HUDEP-2 (cell line): Measurements from ENCODE around the gene CAPS.
"Not testable (repeated sequence)": the region's sequence is repeated elsewhere in the genome, so short reads cannot be mapped to it uniquely, and the experiment has no call there.

Experiments
- DNase-seq, 76 experiments: peaks; one replicate each; lab custom pipeline; 2025; ENCODE audit not compliant: unreplicated experiment in 76 of 76; lab: John Stamatoyannopoulos, UW

Gene CAPS

DNA sequence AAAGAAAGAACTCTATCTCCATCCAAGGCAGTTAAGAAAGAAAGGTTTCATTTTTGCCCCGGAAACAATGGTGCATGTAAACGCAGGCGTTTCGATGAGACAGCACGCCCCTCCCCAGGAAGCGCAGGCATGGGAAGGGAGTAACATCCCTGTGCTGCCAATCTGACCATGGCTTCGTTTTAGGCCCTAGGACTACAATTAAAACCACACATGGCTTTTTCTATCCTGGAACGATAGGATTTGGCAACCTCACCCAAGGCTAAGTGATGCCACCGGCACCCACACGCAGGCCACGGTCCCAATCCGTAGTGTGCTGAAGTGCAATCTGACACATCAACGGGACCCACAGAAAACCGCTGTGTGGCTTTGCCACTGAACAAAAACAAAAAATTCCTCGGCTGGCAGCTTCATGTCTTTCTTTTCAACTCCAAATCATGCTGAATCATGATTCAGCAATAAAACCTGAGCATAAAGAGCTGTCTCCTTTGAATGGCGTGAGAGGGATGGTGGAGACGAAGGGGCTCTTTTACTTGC lies 39.7 kb downstream of the CAPS start:
- DNase-seq: no peak

DNA sequence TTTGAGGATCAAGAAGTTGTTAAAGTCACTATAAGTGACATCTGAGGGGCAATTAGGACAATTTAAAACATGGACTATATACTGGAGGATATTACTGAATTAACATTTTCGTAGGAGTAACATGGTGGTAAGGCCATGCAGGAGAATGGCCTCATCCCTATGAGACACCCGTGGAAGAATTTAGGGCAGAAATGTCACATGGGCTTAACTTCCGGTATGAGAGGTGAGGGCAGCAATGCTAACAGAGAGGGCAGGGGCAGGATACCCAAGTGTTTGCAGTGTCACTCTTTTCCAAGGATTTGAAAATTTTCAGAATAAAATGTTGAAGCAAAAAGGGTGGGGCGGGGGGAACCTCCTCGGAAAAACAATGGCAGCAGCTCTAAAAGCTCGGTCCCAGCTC lies 40.2 kb downstream of the CAPS start:
- DNase-seq: no peak

DNA sequence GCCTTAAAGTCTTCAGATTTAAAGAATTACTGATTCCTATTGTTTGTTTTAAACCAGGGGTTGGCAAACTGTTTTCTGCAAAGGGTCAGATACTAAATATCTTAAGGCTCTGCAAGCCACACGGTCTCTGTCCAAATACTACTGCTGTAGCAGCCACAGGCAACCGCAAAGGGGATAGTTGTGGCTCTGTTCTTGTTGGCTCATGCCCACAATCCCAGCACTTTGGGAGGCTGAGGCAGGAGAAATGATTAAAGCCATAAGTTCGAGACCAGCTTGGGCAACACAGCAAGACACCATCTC lies 41.5 kb downstream of the CAPS start:
- no peak for DNase-seq

DNA sequence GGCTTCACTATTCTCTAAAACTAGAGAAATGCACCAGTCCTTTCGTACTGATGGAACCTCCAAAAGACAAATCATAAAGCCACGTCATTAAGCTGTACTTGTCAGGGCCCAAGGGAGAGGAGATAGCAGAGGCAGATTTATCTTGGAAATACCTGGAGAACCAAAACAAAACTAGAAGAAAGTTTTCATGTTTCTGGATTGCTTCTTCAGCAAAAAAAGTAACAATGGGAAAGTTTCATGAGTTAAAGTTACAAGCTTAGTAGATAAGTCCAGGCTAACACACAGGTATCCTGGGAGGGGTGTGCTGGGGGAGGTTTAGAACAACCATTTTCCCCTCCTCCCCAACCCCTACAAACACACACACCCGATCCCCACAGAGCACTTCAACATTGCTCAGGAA lies 42.3 kb downstream of the CAPS start:
- no peak for DNase-seq

DNA sequence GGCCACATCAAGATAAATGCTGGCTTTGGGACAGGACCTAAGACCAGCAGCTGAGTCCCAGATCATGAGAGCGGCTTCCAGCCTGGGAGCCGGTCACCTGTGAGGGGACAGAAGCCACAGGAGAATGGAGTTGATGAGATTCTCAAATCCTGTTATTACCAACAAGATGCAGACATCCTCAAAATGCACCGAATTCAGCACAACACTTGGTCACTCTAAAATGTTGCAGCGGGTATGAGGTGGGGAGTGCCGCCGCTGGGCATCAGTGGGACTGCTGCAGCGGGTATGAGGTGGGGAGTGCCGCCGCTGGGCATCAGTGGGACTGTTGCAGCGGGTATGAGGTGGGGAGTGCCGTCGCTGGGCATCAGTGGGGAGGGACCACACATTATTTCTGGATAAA lies 42.7 kb downstream of the CAPS start:
- no peak for DNase-seq

DNA sequence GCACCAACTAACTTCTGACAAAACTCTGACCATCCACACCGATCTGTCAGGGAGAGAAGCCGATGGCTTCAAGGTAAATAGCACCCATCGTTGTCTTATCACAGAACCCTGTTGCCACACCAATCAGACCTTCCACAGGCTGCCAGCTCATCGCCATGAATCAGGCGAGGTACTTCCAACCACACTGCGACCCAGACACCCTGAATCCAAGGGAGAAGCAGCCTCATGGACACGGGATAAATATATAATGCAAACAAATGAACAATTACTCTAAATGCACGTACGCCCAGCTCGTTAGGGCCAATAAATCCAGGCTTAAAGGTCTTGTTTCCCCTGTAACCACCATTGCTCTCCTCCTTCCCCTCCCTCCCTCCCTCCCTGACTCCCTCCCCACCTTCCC lies 43.1 kb downstream of the CAPS start:
- DNase-seq: no peak

DNA sequence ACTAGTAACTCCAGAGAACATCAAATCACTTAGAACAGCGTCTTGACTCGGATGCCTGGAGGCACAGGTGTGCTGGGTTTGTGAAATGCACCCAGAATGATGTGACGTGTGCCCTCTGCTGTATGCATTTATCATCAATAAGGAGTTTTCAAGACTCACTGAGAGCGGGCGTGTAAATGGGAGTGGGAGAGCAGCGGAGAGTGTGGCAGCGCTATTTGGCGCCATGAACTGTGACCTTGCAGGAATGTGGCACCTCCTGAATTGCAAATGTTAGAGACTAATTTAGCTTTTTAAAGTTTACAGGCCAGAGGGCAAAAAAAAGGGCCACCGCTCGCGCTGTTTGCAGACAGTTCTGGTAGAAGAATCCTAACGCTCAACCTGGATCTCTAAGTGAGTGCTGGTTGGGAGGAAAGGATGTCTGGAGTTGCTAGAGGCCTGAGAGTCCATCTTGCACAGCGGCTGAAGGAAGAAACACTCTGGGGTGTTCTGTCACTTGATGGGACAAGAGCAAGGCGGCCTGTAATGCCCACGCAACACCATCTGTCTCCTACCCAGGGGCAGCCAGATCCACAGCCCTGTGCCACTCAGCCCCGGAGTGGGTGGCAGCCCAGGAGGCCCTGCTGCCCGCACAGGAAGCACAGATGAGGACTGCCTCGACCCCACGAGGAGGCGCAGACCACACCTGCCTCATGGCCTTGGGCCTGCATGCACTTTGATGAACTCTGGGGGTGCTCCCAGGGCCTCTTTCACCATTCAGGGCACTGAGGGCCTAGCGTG lies 44.2 kb downstream of the CAPS start:
- DNase-seq: no peak

DNA sequence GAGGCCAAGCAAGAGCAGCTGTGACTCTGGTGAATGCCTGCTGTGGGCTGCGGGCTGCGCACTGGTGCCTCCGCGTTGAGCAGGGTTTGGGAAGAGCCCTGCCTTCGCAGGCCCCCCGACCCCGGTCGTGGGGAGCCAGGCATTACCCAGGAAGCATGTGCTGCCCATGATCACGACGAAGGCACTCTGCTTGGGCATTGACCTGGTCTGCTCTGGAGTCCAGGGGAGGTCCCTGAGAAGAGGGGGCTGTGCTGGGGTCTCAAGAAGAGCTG lies 44.7 kb downstream of the CAPS start:
- no peak for DNase-seq

DNA sequence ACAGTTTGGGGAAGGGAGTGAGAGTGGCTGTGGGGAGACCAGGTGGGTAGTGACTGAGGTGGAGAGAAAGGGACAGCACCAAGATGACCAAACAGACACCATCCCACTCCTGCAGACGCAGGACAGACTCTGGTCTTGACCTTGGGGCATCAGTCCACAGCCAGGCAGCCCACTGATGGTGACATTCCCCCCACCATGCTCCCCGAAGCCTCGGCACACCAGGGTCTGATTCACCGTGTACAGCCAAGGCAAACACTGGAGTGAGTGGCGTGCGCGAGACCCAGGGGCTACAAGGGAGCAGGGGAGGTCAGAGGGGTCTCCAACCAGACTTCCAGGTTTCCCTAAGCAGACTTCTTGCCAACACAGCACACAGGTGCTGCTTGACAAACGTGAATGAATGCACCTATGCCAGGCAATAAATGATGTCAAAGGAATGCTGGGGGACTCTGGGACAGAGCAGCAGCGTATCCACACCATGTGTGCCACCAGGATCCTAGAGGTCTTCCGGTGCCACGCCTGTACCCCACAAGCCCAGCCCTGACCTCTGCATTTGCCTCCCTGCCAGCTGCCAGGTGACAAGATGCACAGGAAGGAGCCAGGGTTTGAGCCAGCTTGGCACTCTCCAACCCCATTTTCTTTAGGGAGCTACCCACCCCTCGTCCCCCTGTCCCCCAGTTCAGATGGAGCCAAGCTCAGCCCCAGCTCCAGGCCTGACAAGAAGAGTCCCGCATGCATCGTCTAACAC lies 45.4 kb downstream of the CAPS start:
- no peak for DNase-seq

DNA sequence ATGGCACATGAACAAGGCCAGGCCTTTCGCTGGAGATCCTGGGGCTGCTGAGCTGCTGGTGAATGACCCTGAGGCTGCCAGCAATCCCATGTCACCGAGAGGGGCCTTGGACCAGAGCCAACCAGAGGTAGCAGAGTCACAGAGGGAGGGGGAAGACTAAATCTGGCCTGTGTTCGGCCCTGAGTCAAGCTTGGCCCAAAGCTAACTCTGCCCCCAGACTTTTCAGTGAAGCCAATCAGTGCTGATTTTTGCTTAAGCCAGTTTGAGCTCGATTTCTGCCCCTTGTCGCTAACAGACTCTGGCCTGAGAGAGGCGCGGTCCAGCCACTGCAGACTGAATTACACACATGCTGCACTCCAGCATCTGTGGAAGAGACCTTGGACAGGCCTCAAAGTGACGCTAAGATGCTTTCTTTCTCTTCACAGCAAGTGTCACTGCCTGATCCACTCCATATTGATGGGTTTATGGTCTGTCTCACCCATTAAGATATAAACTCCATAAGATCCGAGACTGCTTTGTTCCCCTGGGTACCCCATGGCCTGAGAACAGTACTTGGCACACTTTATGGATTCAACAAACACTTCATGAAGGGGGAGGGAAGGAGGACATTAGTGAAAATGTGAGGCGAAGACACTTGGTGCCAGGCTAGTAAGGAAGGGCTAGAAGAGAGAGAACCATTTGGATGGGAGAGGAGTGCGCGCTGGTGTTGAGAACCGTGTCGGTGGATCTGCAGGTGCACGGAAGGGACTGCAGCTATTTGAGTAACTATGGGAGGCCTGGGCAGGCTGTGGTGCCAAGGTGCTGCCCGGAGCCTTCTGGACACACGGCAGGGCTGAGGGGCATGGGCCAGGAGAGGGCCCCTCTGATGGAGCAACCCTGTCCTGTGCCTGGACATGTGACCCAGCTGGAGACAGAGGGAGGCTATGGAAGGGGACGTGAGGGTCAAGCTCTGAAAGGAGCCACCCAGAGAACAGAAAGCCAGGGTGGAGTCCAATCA lies 46.2 kb downstream of the CAPS start:
- DNase-seq: no peak

DNA sequence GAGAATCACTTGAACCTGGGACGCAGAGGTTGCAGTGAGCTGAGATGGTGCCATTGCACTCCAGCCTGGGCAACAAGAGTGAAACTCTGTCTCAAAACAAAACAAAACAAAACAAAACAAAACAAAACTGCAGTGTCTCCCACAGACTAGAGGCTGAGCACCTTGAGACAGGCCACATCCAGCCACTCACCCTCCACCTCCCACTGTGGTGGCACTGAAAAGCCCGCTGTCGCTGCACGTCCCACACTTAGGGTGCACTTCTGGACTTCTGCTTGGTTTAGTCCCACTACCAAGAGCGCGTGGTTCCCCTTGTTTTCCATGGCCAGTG lies 47.6 kb downstream of the CAPS start:
- not testable (repeated sequence) for DNase-seq

DNA sequence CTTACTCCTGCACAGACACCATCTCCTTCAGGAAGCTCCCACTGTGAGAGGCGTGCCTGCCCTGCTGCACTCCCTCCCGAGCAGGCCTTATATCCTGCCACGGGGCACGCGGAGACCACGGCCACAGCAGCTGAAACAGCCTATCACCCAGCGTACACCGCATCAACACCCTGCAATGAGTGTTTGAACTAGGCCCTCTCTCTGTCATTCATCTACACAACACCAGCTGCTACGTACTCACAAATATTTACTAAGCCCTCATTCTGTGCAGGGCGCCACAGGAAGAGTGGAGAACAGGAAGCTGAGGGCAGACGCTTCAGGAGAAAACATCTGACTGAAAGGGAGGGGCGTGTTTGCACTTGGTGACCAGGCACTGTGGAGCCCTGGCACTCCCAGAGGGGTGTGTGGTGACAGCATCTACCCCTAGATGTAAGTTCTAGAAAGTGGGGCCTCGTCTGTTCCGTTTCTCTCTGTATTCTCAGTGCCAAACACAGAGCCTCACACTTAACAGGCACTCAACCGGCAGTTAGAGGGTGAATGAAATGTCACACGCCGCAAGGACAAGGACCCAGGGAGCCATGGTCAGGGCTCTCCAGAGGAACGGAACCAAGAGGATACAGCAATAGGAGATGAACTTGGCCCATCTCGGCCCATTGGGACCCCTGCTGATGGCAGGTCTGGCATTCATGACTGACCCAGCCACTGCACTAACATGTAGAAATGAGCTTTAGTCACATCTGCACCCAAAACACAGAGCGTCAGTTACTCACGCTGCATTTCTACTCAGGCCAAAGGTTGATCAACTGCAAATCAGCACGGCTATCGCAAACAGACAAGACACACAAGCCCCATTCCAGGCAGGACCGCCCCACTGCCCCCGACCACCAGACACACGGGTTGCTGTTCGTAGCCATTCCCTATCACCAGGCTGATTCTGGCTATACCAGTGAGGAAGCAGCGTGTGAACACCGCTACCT lies 48.2 kb downstream of the CAPS start:
- DNase-seq: peak in 2 of 76 experiments; percentile 16 to 22

DNA sequence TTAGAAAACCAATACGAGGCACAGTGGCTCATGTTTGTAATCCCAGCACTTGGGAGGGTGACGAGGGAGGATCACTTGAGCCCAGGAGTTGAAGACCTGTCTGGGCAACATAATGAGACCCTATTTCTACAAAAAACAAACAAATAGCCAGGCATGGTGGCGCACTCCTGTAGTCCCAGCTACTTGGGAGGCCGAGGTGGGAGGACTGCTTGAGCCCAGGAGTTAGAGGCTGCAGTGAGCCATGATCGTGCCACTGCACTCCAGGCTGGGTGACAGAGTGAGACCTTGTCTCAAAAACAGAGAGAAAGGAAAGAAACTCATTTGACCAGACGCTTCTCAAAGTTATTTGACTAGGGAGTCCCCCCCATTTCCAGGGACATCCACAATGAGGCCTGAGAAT lies 49.2 kb downstream of the CAPS start:
- DNase-seq: not testable (repeated sequence)

DNA sequence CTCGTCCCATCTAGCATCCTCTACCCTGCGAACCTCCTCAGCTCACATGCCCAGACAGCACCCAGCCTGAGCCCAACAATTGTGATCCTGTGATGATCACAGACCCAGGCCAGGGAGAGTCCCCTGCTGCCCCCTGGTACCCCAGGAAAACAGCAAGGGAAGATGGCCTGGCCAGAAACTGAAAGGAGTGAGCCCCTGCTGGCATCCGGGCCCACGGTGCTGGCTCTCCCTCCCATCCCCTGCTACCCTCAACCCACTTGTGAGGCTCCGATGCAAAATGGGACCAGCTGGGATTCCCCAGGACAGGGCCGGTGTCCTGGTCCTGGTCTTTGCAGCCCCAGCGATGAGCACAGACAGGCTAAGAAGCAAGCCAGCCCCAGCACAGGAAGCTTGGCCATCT lies 49.8 kb downstream of the CAPS start:
- DNase-seq: no peak

DNA sequence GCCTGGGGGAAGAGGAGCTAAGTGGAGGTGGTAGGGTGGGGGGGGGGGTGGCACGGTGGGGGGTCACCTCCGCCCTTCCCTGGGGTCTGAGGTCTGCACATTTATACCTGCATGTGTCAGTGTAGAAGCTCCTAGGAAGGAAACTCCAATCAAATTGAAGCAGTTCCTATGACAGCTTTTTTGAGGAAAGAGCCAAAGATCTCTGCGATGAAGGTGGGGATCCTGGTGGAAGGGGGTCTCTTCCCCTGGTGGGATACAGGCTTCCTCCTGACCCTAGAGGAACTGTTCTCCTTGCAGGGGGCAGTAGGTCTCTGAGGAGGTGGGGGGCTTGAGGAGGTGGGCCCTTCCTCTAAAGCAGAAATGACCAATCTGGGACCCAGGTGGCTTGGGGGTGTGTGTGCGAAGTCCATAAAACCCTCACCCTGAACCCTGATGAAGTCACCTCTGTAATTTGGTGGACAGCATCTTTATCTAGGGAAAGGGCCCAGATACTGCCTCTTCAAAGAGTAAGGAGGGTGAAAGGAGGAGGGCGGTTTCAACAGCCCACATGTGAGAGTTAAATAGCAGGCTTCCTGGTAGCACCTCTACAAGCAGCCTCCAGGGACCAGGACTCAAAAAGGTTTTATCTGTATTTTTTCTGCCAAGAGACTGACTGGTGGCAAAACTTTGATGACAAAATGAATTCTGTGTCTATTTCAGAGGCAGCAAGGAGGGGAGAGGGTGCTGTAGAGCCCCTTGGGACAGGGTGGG lies 50.9 kb downstream of the CAPS start:
- no peak for DNase-seq
